Measurements from ENCODE around the gene FCRLA.
A peak's percentile ranks its signal among the peaks of the same experiment; 100 is the strongest.
"Not testable (repeated sequence)": the region's sequence is repeated elsewhere in the genome, so short reads cannot be mapped to it uniquely, and the experiment has no call there.

Gene FCRLA

GRCh38 chr1:161706113-161706481 lies 932 bp upstream of the FCRLA start:
- no peak for DNase-seq
- ATAC-seq: peak; percentile 26

GRCh38 chr1:161707503-161707902 lies 474 bp downstream of the FCRLA start:
- no peak for ATAC-seq

GRCh38 chr1:161709373-161709772 lies 2.3 kb downstream of the FCRLA start:
- no peak for ATAC-seq
- no peak for DNase-seq

More at GRCh38 chr1:161707503-161707902, 474 bp downstream of the FCRLA start:
- no peak for DNase-seq

- ATAC-seq (no peak), DNase-seq (no peak)
These were observed 3.5 kb downstream of the FCRLA start for GRCh38 chr1:161710560-161710959.

GRCh38 chr1:161718559-161719324 lies 11.7 kb downstream of the FCRLA start:
- no peak for ATAC-seq
- DNase-seq: no peak

- ATAC-seq (no peak), DNase-seq (no peak)
These were observed 12.2 kb downstream of the FCRLA start for GRCh38 chr1:161719325-161719611.

GRCh38 chr1:161720422-161720821 lies 13.4 kb downstream of the FCRLA start:
- ATAC-seq: no peak
- DNase-seq: no peak

GRCh38 chr1:161720956-161721737 lies 14.1 kb downstream of the FCRLA start, which contains the start of gene FCRLB:
TSS of gene FCRLB (plus strand) at chr1:161721544. CDS start at chr1:161722673, 1,129 bp downstream.
- DNase-seq: no peak
- ATAC-seq: no peak

- no peak for DNase-seq
These were observed 14.8 kb downstream of the FCRLA start for GRCh38 chr1:161721738-161722343.

GRCh38 chr1:161722406-161722805 lies 15.4 kb downstream of the FCRLA start:
- DNase-seq (no peak), ATAC-seq (no peak)

More at GRCh38 chr1:161721738-161722343, 14.8 kb downstream of the FCRLA start:
- no peak for ATAC-seq

GRCh38 chr1:161723459-161724141 lies 16.6 kb downstream of the FCRLA start:
- no peak for DNase-seq
- no peak for ATAC-seq

- not testable (repeated sequence) for DNase-seq, ATAC-seq
These were observed 18.4 kb downstream of the FCRLA start for GRCh38 chr1:161725258-161725907.

- DNase-seq (peak; percentile 46), ATAC-seq (peak; percentile 17)
These were observed 19.0 kb downstream of the FCRLA start for GRCh38 chr1:161725908-161726472.

- DNase-seq (peak; percentile 78), ATAC-seq (peak; percentile 47)
These were observed 19.6 kb downstream of the FCRLA start for GRCh38 chr1:161726473-161727255.

GRCh38 chr1:161727256-161727924 lies 20.4 kb downstream of the FCRLA start:
- DNase-seq (peak; percentile 30), ATAC-seq (peak; percentile 4)

GRCh38 chr1:161728376-161729226 lies 21.6 kb downstream of the FCRLA start:
- ATAC-seq: no peak
- no peak for DNase-seq

GRCh38 chr1:161730050-161730564 lies 23.1 kb downstream of the FCRLA start:
- peak; percentile 46 for DNase-seq
- ATAC-seq: peak; percentile 58

- ATAC-seq (no peak), DNase-seq (no peak)
These were observed 24.2 kb downstream of the FCRLA start for GRCh38 chr1:161731241-161731640.
